GM12872 (cell line): Measurements from ENCODE around the gene SEC24D.

Source experiments
- CTCF ChIP-seq: IDR thresholded peaks from 3 replicates; pipeline ENCODE4 v1.5.1; 2011; ENCODE audit warnings: low read depth, mild to moderate bottlenecking, low read length, moderate library complexity; ENCODE audit not compliant: insufficient read depth

The SEC24D gene

DNA sequence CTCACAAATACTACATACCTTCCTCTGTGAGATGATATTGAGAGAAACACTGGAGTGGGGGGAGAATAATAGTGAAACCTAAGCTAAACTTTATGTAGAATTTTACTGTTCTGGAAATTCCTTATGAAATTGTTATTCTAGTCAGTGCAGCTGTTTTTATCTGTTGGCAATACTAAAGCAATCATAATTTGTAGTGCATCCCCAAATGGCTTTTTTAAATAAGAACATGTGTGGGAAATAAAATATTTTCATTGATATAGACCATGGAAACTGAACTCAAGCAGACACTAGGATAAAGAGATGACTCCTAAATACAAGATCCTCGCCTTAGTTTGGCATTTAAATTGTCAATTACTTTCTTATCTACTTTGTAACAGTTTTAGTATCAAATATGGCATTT, 51.1 kb downstream of the SEC24D start:
- TF ChIP-seq CTCF, result no peak

GRCh38 chr4:118783887-118784286, 52.0 kb downstream of the SEC24D start:
- no peak for TF ChIP-seq CTCF

DNA sequence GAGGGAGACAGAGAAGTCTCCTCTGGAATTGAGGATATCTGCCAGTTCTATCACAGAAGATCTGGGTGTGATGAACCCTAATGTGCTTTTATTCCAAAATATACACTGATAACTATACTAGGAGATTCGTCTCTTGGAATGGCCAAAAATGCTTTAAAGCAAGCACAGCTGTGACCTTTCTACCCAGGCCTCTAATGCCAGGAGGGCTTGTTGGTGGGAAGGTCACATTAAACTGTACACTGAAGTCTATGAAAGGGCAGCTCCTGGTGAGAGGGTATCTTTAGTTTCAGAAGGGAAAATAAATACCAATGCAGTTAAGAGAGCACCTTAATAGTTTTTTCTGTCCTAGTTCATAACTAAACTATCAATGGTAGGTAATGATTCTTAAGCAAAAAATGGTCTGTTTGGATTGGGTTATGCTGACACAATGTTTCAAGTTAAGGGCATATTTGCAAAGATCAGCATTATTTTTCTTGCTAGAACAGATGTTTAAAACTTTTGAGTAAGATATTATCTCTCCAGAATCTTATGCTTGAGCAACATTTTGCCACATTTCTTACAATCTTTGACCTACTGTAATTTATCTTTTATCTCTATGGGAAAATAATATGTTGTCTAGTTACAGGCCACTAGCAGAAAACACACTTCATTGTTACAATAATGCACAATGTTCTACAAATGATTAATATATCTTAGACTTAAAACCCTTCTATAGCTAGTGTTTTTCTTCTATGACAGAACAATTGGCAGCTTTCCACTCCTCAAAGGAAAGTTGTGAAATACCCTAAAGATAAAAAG, 59.6 kb downstream of the SEC24D start:
- TF ChIP-seq CTCF, result no peak

DNA sequence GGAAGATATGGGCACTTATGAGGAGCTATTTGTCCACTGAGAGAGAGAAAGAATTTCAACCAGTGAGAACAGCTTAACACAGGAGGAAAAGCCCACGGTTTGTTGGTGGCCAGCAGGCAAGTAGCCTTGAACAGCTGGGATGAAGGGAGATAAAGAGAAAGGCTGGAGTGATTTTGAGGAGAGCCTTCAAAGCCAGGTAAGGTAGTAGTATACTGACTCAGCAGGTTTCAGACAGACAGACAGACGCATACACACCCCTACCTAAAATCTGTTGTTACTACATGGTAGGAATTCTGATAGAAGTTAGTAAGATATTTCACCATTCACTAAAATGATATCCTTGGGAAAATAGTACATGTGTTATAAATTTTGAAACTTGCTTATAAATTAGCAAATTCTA, 60.5 kb downstream of the SEC24D start:
- TF ChIP-seq CTCF, result no peak

GRCh38 chr4:118774989-118775388, 60.9 kb downstream of the SEC24D start:
- no peak for TF ChIP-seq CTCF

DNA sequence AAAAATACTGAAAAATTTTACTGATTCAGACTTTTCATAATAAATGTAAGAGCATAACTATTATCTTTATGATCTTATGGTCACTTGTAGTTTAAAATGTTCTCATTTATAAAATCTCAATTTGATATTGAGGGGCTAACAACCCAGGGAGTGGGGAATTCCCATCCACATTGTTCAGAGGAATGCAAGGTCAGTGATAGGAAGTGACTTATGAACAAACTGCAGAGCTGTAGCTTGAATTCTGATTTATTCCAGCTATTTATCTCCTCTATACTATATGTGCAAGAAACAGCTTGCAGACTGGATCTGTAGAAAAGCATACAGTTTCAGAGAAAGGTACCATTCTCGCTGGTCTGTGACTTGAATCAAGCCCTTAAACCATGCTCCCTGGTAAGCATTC, 61.6 kb downstream of the SEC24D start:
- TF ChIP-seq CTCF, result no peak

GRCh38 chr4:118773429-118773792, 62.5 kb downstream of the SEC24D start:
- no peak for TF ChIP-seq CTCF
